ENCODE data around the gene KTN1.

KTN1 gene

DNA sequence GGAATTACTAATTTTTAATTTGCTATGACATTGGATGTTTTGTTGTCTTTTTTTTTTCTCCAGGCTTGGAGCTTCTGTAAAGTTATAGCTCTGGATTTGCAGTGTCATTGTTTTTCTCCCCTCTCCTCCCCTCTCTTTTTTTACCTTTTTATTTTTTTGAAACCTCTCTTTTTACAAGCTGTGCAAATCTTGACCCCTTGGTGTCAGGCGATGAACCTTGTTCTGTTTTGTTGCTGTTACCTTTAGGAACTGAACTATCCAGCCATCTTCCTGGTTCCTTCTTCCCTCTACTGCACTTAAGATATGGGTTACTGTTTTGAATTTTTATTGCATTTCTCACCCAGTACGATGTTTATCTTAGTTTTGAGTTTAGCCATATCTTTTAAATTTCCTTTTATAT lies 13.7 kb downstream of the KTN1 start:
- TF ChIP-seq, protein P1, sequence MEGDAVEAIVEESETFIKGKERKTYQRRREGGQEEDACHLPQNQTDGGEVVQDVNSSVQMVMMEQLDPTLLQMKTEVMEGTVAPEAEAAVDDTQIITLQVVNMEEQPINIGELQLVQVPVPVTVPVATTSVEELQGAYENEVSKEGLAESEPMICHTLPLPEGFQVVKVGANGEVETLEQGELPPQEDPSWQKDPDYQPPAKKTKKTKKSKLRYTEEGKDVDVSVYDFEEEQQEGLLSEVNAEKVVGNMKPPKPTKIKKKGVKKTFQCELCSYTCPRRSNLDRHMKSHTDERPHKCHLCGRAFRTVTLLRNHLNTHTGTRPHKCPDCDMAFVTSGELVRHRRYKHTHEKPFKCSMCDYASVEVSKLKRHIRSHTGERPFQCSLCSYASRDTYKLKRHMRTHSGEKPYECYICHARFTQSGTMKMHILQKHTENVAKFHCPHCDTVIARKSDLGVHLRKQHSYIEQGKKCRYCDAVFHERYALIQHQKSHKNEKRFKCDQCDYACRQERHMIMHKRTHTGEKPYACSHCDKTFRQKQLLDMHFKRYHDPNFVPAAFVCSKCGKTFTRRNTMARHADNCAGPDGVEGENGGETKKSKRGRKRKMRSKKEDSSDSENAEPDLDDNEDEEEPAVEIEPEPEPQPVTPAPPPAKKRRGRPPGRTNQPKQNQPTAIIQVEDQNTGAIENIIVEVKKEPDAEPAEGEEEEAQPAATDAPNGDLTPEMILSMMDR (IDR thresholded peaks at IDR 0.05; ENCODE audit: low read depth, low read length), result no peak
- H3K4me3 ChIP-seq (replicated peaks in 1 of 2; ENCODE audit: low read depth in 2 of 2, low read length in 2 of 2), result no peak overlapping the region
- no peak for DNase-seq (ENCODE audit: low read depth in 2 of 2)

- H3K4me3 ChIP-seq (replicated peaks in 1 of 2; ENCODE audit: low read depth in 2 of 2, low read length in 2 of 2), result no peak overlapping the region
- peak; percentile 29 to 32 for DNase-seq (ENCODE audit: low read depth in 2 of 2)
- TF ChIP-seq, protein P1 (IDR thresholded peaks at IDR 0.05; ENCODE audit: low read depth, low read length), result no peak
These were observed 19.4 kb downstream of the KTN1 start for GRCh38 chr14:55599250-55599879.

- H3K4me3 ChIP-seq (replicated peaks in 1 of 2; ENCODE audit: low read depth in 2 of 2, low read length in 2 of 2), result no peak overlapping the region
- TF ChIP-seq, protein P1 (IDR thresholded peaks at IDR 0.05; ENCODE audit: low read depth, low read length), result no peak
- peak; percentile 36 to 67 for DNase-seq (ENCODE audit: low read depth in 2 of 2)
These were observed 21.0 kb downstream of the KTN1 start for GRCh38 chr14:55600784-55601561.

GRCh38 chr14:55603401-55603953 lies 23.5 kb downstream of the KTN1 start:
- TF ChIP-seq, protein P1 (IDR thresholded peaks at IDR 0.05; ENCODE audit: low read depth, low read length), result no peak
- no peak overlapping the region for H3K4me3 ChIP-seq (replicated peaks in 1 of 2; ENCODE audit: low read depth in 2 of 2, low read length in 2 of 2)
- DNase-seq (ENCODE audit: low read depth in 2 of 2), result no peak

GRCh38 chr14:55604488-55604887 lies 24.5 kb downstream of the KTN1 start:
- TF ChIP-seq, protein P1 (IDR thresholded peaks at IDR 0.05; ENCODE audit: low read depth, low read length), result no peak
- H3K4me3 ChIP-seq (replicated peaks in 1 of 2; ENCODE audit: low read depth in 2 of 2, low read length in 2 of 2), result no peak overlapping the region
- DNase-seq (ENCODE audit: low read depth in 2 of 2), result no peak

GRCh38 chr14:55604900-55605418 lies 25.0 kb downstream of the KTN1 start:
- DNase-seq (ENCODE audit: low read depth in 2 of 2), result no peak
- TF ChIP-seq, protein P1 (IDR thresholded peaks at IDR 0.05; ENCODE audit: low read depth, low read length), result no peak
- no peak overlapping the region for H3K4me3 ChIP-seq (replicated peaks in 1 of 2; ENCODE audit: low read depth in 2 of 2, low read length in 2 of 2)
